ENCODE data around the gene MYBPC2. TPM values are rescaled to one million over a fixed set of nuclear protein-coding genes. Genes with fewer than 3 reads are reported as not detected.

MYBPC2 gene
- total RNA-seq, 1 experiment from 2014 or later = 0.18 TPM

- Histone ChIP-seq H3K27ac (ENCODE audit: low read length) (no peak overlapping the region), H3K9me3 (ENCODE audit: control insufficient read depth, insufficient read depth, low read depth, low read length) (no peaks in the 10 kb centered on the region), H3K27me3 (ENCODE audit: control insufficient read depth, insufficient read depth, low read length) (no peaks in the 10 kb centered on the region), H3K4me1 (ENCODE audit: control insufficient read depth, insufficient read depth, low read length) (no peaks in the 10 kb centered on the region; the same call in none of the 2 replicates), H3K4me3 (ENCODE audit: low read depth in 2 of 2, low read length in 2 of 2) (no peak overlapping the region), H3K36me3 (ENCODE audit: control insufficient read depth, insufficient read depth, low read length) (no peaks in the 10 kb centered on the region)
- BruUV-seq (replicated peaks) = no TSS peak
- ATAC-seq (no peak), DNase-seq (ENCODE audit: low read depth, low spot score) (no peak)
- TF ChIP-seq, protein P1, sequence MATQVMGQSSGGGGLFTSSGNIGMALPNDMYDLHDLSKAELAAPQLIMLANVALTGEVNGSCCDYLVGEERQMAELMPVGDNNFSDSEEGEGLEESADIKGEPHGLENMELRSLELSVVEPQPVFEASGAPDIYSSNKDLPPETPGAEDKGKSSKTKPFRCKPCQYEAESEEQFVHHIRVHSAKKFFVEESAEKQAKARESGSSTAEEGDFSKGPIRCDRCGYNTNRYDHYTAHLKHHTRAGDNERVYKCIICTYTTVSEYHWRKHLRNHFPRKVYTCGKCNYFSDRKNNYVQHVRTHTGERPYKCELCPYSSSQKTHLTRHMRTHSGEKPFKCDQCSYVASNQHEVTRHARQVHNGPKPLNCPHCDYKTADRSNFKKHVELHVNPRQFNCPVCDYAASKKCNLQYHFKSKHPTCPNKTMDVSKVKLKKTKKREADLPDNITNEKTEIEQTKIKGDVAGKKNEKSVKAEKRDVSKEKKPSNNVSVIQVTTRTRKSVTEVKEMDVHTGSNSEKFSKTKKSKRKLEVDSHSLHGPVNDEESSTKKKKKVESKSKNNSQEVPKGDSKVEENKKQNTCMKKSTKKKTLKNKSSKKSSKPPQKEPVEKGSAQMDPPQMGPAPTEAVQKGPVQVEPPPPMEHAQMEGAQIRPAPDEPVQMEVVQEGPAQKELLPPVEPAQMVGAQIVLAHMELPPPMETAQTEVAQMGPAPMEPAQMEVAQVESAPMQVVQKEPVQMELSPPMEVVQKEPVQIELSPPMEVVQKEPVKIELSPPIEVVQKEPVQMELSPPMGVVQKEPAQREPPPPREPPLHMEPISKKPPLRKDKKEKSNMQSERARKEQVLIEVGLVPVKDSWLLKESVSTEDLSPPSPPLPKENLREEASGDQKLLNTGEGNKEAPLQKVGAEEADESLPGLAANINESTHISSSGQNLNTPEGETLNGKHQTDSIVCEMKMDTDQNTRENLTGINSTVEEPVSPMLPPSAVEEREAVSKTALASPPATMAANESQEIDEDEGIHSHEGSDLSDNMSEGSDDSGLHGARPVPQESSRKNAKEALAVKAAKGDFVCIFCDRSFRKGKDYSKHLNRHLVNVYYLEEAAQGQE (IDR thresholded peaks at IDR 0.05; ENCODE audit: insufficient read depth in 1 of 2, low read depth in 2 of 2, low read length in 1 of 2) = no peak
- intact Hi-C loops (cut with micrococcal nuclease; ENCODE audit: unreplicated experiment) (no loop called here), in situ Hi-C loops (cut with HindIII; ENCODE audit: low pct_unique_long_range_greater_than_20kb, low sequenced_read_pairs) (no loop called here)
- ChIA-PET CTCF (no interaction called here), POLR2A (no interaction called here)
Measured at GRCh38 chr19:50459638-50460037, 26.9 kb downstream of the MYBPC2 start.

DNA sequence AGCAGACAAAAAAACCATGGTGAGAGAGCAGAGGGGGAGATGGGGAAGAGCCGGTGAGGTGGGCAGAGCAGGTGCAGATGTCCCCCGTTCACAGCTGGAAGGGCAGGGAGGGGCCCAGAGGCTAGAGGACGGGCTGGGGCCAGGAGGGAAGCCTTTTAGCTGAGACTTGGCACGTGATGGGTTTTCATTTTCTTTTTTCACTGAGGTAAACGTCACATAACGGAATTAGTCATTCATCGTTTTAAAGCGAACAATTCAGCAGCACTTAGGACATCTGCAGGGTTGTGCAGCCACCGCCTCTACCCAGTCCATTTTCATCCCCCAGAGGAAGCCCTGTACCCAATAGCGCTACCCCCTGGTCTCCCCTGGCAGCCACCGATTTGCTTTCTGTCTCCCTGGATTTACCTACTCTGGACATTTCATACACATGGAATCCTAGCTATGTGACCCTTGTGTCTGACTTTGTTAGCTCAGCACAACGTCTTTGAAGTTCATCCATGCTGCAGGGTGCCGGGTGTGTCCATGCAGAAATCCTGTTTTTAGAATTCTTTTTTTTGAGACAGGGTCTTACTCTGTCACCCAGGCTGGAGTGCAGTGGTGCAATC is 27.6 kb downstream of the MYBPC2 start:
- DNase-seq (ENCODE audit: low read depth, low spot score) (no peak), ATAC-seq (peak; percentile 79)
- Histone ChIP-seq H3K4me3 (ENCODE audit: low read depth in 2 of 2, low read length in 2 of 2) (peak overlapping the region in 1 of 2 experiments; percentile 7; a peak in 1 of 4 replicates), H3K36me3 (ENCODE audit: control insufficient read depth, insufficient read depth, low read length) (no peaks in the 10 kb centered on the region), H3K27me3 (ENCODE audit: control insufficient read depth, insufficient read depth, low read length) (no peaks in the 10 kb centered on the region), H3K4me1 (ENCODE audit: control insufficient read depth, insufficient read depth, low read length) (no peaks in the 10 kb centered on the region; the same call in none of the 2 replicates), H3K9me3 (ENCODE audit: control insufficient read depth, insufficient read depth, low read depth, low read length) (no peaks in the 10 kb centered on the region), H3K27ac (ENCODE audit: low read length) (0 out of 2 replicates have a peak overlapping the region, but pooled peaks have one; percentile 24)
- TF ChIP-seq POLR2AphosphoS5 (IDR thresholded peaks at IDR 0.05; ENCODE audit: low read depth, low read length) (no peak), SIN3A (IDR thresholded peaks at IDR 0.05; ENCODE audit: borderline replicate concordance, insufficient read depth, low read depth, low read length) (no peak), TCF7L2 (IDR thresholded peaks at IDR 0.05; ENCODE audit: low read depth, low read length) (peak; percentile 58)
- TF ChIP-seq, protein P1 (IDR thresholded peaks at IDR 0.05; ENCODE audit: insufficient read depth in 1 of 2, low read depth in 2 of 2, low read length in 1 of 2) = no peak
- TF ChIP-seq, protein P2, sequence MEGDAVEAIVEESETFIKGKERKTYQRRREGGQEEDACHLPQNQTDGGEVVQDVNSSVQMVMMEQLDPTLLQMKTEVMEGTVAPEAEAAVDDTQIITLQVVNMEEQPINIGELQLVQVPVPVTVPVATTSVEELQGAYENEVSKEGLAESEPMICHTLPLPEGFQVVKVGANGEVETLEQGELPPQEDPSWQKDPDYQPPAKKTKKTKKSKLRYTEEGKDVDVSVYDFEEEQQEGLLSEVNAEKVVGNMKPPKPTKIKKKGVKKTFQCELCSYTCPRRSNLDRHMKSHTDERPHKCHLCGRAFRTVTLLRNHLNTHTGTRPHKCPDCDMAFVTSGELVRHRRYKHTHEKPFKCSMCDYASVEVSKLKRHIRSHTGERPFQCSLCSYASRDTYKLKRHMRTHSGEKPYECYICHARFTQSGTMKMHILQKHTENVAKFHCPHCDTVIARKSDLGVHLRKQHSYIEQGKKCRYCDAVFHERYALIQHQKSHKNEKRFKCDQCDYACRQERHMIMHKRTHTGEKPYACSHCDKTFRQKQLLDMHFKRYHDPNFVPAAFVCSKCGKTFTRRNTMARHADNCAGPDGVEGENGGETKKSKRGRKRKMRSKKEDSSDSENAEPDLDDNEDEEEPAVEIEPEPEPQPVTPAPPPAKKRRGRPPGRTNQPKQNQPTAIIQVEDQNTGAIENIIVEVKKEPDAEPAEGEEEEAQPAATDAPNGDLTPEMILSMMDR (IDR thresholded peaks at IDR 0.05) = no peak
- ChIA-PET CTCF (interaction anchor here (0.5 to 1.2 kb wide), 3 partner anchors 96 to 242 kb away, joined by 3 to 7 read pairs (median 3); no protein-coding TSS in a partner anchor), POLR2A (interaction anchor here (0.6 kb wide), 2 partner anchors 50 to 78 kb away, joined by 3 to 12 read pairs; no protein-coding TSS in a partner anchor)
- in situ Hi-C loops (cut with HindIII; ENCODE audit: low pct_unique_long_range_greater_than_20kb, low sequenced_read_pairs) = no loop called here
- BruUV-seq (replicated peaks) = no TSS peak
- intact Hi-C loops (cut with micrococcal nuclease; ENCODE audit: unreplicated experiment) = no loop called here
